GM23338 (cell line): Measurements from ENCODE around the gene UNC5B. TPM values are rescaled to one million over a fixed set of nuclear protein-coding genes. Genes with fewer than 3 reads are reported as not detected.

Source experiments
- EZH2phosphoT487 ChIP-seq: fragments of 200-600 bp; sonication (generic); IDR thresholded peaks from one replicate; pipeline ENCODE4 v1.8.1; 2018; ENCODE audit warnings: antibody characterized with exemption; ENCODE audit not compliant: unreplicated experiment
- JUNB ChIP-seq: IDR thresholded peaks from one replicate; pipeline ENCODE4 v1.6.1; 2016; ENCODE audit warnings: antibody characterized with exemption; ENCODE audit not compliant: unreplicated experiment
- NANOG ChIP-seq: IDR thresholded peaks from 2 replicates; pipeline ENCODE4 v1.6.1; 2016; ENCODE audit warnings: antibody characterized with exemption, borderline replicate concordance
- POLR2AphosphoS5 ChIP-seq: IDR thresholded peaks from 2 replicates; pipeline ENCODE4 v1.6.1; 2016; ENCODE audit warnings: antibody characterized with exemption, low read depth
- STAT1 ChIP-seq: IDR thresholded peaks from one replicate; pipeline ENCODE4 v1.6.1; 2016; ENCODE audit warnings: antibody characterized with exemption; ENCODE audit not compliant: unreplicated experiment
- polyA plus RNA-seq: library from polyadenylated mRNA; unstranded; fragments of >200 nt; fragmentation: Nextera tagmentation; extraction: Ambion mirVana; gene quantifications from 2 replicates; pipeline ENCODE4 v1.2.1, GENCODE V29; 2016
- total RNA-seq: library from RNA; depleted of rRNA; stranded (reverse); fragments of >200 nt; shearing (Covaris generic); gene quantifications from 2 replicates; pipeline ENCODE4 v1.2.3, GENCODE V29; 2014
- TF ChIP-seq, protein P1 (sequence below): fragments of 250-450 bp; sonication (Bioruptor Pico); IDR thresholded peaks from 2 replicates; pipeline ENCODE4 v1.5.0; 2020; ENCODE audit warnings: mild to moderate bottlenecking, moderate library complexity
- TF ChIP-seq, protein P2 (sequence below): IDR thresholded peaks from one replicate; pipeline ENCODE4 v1.6.1; 2018; ENCODE audit warnings: antibody characterized with exemption; ENCODE audit not compliant: unreplicated experiment

Gene UNC5B
- total and polyA plus RNA-seq, 2 experiments from 2014 or later = 8.0 to 31.2 TPM

GRCh38 chr10:71232089-71232998 lies 20.0 kb downstream of the UNC5B start (continued):
- TF ChIP-seq, protein P1, sequence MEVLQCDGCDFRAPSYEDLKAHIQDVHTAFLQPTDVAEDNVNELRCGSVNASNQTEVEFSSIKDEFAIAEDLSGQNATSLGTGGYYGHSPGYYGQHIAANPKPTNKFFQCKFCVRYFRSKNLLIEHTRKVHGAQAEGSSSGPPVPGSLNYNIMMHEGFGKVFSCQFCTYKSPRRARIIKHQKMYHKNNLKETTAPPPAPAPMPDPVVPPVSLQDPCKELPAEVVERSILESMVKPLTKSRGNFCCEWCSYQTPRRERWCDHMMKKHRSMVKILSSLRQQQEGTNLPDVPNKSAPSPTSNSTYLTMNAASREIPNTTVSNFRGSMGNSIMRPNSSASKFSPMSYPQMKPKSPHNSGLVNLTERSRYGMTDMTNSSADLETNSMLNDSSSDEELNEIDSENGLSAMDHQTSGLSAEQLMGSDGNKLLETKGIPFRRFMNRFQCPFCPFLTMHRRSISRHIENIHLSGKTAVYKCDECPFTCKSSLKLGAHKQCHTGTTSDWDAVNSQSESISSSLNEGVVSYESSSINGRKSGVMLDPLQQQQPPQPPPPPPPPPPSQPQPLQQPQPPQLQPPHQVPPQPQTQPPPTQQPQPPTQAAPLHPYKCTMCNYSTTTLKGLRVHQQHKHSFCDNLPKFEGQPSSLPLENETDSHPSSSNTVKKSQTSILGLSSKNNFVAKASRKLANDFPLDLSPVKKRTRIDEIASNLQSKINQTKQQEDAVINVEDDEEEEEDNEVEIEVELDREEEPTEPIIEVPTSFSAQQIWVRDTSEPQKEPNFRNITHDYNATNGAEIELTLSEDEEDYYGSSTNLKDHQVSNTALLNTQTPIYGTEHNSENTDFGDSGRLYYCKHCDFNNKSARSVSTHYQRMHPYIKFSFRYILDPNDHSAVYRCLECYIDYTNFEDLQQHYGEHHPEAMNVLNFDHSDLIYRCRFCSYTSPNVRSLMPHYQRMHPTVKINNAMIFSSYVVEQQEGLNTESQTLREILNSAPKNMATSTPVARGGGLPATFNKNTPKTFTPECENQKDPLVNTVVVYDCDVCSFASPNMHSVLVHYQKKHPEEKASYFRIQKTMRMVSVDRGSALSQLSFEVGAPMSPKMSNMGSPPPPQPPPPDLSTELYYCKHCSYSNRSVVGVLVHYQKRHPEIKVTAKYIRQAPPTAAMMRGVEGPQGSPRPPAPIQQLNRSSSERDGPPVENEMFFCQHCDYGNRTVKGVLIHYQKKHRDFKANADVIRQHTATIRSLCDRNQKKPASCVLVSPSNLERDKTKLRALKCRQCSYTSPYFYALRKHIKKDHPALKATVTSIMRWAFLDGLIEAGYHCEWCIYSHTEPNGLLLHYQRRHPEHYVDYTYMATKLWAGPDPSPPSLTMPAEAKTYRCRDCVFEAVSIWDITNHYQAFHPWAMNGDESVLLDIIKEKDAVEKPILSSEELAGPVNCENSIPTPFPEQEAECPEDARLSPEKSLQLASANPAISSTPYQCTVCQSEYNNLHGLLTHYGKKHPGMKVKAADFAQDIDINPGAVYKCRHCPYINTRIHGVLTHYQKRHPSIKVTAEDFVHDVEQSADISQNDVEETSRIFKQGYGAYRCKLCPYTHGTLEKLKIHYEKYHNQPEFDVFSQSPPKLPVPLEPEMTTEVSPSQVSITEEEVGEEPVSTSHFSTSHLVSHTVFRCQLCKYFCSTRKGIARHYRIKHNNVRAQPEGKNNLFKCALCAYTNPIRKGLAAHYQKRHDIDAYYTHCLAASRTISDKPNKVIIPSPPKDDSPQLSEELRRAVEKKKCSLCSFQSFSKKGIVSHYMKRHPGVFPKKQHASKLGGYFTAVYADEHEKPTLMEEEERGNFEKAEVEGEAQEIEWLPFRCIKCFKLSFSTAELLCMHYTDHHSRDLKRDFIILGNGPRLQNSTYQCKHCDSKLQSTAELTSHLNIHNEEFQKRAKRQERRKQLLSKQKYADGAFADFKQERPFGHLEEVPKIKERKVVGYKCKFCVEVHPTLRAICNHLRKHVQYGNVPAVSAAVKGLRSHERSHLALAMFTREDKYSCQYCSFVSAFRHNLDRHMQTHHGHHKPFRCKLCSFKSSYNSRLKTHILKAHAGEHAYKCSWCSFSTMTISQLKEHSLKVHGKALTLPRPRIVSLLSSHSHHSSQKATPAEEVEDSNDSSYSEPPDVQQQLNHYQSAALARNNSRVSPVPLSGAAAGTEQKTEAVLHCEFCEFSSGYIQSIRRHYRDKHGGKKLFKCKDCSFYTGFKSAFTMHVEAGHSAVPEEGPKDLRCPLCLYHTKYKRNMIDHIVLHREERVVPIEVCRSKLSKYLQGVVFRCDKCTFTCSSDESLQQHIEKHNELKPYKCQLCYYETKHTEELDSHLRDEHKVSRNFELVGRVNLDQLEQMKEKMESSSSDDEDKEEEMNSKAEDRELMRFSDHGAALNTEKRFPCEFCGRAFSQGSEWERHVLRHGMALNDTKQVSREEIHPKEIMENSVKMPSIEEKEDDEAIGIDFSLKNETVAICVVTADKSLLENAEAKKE (CRISPR knock-in tag) = no peak
- no peak for TF ChIP-seq NANOG
- no peak for TF ChIP-seq POLR2AphosphoS5
- TF ChIP-seq, protein P2, sequence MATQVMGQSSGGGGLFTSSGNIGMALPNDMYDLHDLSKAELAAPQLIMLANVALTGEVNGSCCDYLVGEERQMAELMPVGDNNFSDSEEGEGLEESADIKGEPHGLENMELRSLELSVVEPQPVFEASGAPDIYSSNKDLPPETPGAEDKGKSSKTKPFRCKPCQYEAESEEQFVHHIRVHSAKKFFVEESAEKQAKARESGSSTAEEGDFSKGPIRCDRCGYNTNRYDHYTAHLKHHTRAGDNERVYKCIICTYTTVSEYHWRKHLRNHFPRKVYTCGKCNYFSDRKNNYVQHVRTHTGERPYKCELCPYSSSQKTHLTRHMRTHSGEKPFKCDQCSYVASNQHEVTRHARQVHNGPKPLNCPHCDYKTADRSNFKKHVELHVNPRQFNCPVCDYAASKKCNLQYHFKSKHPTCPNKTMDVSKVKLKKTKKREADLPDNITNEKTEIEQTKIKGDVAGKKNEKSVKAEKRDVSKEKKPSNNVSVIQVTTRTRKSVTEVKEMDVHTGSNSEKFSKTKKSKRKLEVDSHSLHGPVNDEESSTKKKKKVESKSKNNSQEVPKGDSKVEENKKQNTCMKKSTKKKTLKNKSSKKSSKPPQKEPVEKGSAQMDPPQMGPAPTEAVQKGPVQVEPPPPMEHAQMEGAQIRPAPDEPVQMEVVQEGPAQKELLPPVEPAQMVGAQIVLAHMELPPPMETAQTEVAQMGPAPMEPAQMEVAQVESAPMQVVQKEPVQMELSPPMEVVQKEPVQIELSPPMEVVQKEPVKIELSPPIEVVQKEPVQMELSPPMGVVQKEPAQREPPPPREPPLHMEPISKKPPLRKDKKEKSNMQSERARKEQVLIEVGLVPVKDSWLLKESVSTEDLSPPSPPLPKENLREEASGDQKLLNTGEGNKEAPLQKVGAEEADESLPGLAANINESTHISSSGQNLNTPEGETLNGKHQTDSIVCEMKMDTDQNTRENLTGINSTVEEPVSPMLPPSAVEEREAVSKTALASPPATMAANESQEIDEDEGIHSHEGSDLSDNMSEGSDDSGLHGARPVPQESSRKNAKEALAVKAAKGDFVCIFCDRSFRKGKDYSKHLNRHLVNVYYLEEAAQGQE = no peak
- TF ChIP-seq JUNB = no peak
- no peak for TF ChIP-seq STAT1
- no peak for TF ChIP-seq EZH2phosphoT487
